ENCODE measurements around the gene SORCS2. TPM values are rescaled to one million over a fixed set of nuclear protein-coding genes. Genes with fewer than 3 reads are reported as not detected.

Gene SORCS2
- total RNA-seq, 2 donors from 2014 or later = 1.0 to 4.4 TPM

GRCh38 chr4:7632971-7633370, 440.6 kb downstream of the SORCS2 start:
- Histone ChIP-seq H3K27ac (no peak overlapping the region), H3K9me3 (no peaks in the 10 kb centered on the region), H3K36me3 (no peaks in the 10 kb centered on the region), H3K27me3 (replicated peaks; ENCODE audit: insufficient read depth) (peaks cover 4% of the 10 kb centered on the region), H3K4me3 (no peak overlapping the region), H3K4me1 (replicated peaks) (no peaks in the 10 kb centered on the region)
- intact Hi-C loops (cut with DNase I) = no loop called here
- no peak for DNase-seq (ENCODE audit: low spot score)
- TF ChIP-seq CTCF (IDR thresholded peaks at IDR 0.05) = no peak
- no peak for TF ChIP-seq POLR2AphosphoS5 (IDR thresholded peaks at IDR 0.05)
- TF ChIP-seq POLR2A (IDR thresholded peaks at IDR 0.05) = no peak
- 82% methylated on average over 5 of the region's 5 CpGs for WGBS

- H3K27me3 ChIP-seq (replicated peaks; ENCODE audit: insufficient read depth) = peaks cover 4% of the 10 kb centered on the region
- H3K27ac ChIP-seq = no peak overlapping the region
- no peak for TF ChIP-seq CTCF (IDR thresholded peaks at IDR 0.05)
- TF ChIP-seq POLR2A (IDR thresholded peaks at IDR 0.05) = no peak
- TF ChIP-seq POLR2AphosphoS5 (IDR thresholded peaks at IDR 0.05) = no peak
- H3K4me1 ChIP-seq (replicated peaks) = no peaks in the 10 kb centered on the region
- no peak overlapping the region for H3K4me3 ChIP-seq
- H3K9me3 ChIP-seq = no peaks in the 10 kb centered on the region
- no peak for DNase-seq (ENCODE audit: low spot score)
- intact Hi-C loops (cut with DNase I) = no loop called here
- WGBS = 45% methylated on average over 12 of the region's 12 CpGs
- H3K36me3 ChIP-seq = no peaks in the 10 kb centered on the region
These were observed 442.4 kb downstream of the SORCS2 start for GRCh38 chr4:7634661-7635251.

- WGBS = 63% methylated on average over 25 of the region's 25 CpGs
- no peak for TF ChIP-seq CTCF (IDR thresholded peaks at IDR 0.05)
- no peak for TF ChIP-seq POLR2A (IDR thresholded peaks at IDR 0.05)
- TF ChIP-seq POLR2AphosphoS5 (IDR thresholded peaks at IDR 0.05) = no peak
These were observed 443.3 kb downstream of the SORCS2 start for GRCh38 chr4:7635445-7636239.

GRCh38 chr4:7636240-7636508, 443.8 kb downstream of the SORCS2 start:
- peaks cover 4% of the 10 kb centered on the region for H3K27me3 ChIP-seq (replicated peaks; ENCODE audit: insufficient read depth)
- TF ChIP-seq CTCF (IDR thresholded peaks at IDR 0.05) (no peak), POLR2A (IDR thresholded peaks at IDR 0.05) (no peak), POLR2AphosphoS5 (IDR thresholded peaks at IDR 0.05) (no peak)
- WGBS = 93% methylated on average over 12 of the region's 12 CpGs
- H3K9me3 ChIP-seq = no peaks in the 10 kb centered on the region
- intact Hi-C loops (cut with DNase I) = no loop called here
- H3K4me1 ChIP-seq (replicated peaks) = no peaks in the 10 kb centered on the region
- no peaks in the 10 kb centered on the region for H3K36me3 ChIP-seq
- no peak overlapping the region for H3K4me3 ChIP-seq
- DNase-seq (ENCODE audit: low spot score) = no peak
- no peak overlapping the region for H3K27ac ChIP-seq

More at GRCh38 chr4:7635445-7636239, 443.3 kb downstream of the SORCS2 start:
- Histone ChIP-seq H3K36me3 (no peaks in the 10 kb centered on the region), H3K27me3 (replicated peaks; ENCODE audit: insufficient read depth) (peaks cover 4% of the 10 kb centered on the region), H3K9me3 (no peaks in the 10 kb centered on the region), H3K4me3 (no peak overlapping the region), H3K4me1 (replicated peaks) (no peaks in the 10 kb centered on the region), H3K27ac (no peak overlapping the region)
- intact Hi-C loops (cut with DNase I) = no loop called here
- no peak for DNase-seq (ENCODE audit: low spot score)

- intact Hi-C loops (cut with DNase I) = no loop called here
- no peak for DNase-seq (ENCODE audit: low spot score)
- TF ChIP-seq POLR2A (IDR thresholded peaks at IDR 0.05) = no peak
- no peak for TF ChIP-seq POLR2AphosphoS5 (IDR thresholded peaks at IDR 0.05)
- TF ChIP-seq CTCF (IDR thresholded peaks at IDR 0.05) = no peak
- Histone ChIP-seq H3K27ac (no peak overlapping the region), H3K36me3 (no peaks in the 10 kb centered on the region), H3K9me3 (no peaks in the 10 kb centered on the region), H3K4me1 (replicated peaks) (no peaks in the 10 kb centered on the region), H3K4me3 (no peak overlapping the region), H3K27me3 (replicated peaks; ENCODE audit: insufficient read depth) (peaks cover 4% of the 10 kb centered on the region)
- WGBS = 89% methylated on average over 13 of the region's 13 CpGs
These were observed 444.8 kb downstream of the SORCS2 start for GRCh38 chr4:7637139-7637538.

All from prostate gland (tissue), 2 donors.